ENCODE data around the gene BRIX1.

DNA sequence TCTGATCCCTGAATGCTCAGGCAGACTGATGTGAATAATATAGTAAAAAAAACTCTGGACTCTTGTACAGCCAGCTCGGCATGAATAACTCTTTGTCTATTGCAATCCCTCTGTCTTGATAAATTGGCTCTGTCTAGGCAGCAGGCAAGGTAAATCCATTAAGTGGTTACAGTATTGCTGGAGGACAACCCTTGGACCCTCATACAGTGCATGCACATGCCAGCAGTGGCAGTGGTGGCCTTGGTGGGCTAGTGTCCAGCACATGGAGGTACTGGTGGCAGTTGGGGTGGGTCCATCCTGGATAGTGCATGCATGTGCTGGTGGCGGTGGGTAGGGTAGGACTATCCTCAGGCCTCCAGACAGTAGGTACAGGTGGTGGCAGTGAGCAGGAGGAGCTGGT is 52.7 kb downstream of the BRIX1 start:
- TF ChIP-seq, protein P1, sequence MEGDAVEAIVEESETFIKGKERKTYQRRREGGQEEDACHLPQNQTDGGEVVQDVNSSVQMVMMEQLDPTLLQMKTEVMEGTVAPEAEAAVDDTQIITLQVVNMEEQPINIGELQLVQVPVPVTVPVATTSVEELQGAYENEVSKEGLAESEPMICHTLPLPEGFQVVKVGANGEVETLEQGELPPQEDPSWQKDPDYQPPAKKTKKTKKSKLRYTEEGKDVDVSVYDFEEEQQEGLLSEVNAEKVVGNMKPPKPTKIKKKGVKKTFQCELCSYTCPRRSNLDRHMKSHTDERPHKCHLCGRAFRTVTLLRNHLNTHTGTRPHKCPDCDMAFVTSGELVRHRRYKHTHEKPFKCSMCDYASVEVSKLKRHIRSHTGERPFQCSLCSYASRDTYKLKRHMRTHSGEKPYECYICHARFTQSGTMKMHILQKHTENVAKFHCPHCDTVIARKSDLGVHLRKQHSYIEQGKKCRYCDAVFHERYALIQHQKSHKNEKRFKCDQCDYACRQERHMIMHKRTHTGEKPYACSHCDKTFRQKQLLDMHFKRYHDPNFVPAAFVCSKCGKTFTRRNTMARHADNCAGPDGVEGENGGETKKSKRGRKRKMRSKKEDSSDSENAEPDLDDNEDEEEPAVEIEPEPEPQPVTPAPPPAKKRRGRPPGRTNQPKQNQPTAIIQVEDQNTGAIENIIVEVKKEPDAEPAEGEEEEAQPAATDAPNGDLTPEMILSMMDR (IDR thresholded peaks at IDR 0.05) = no peak
- TF ChIP-seq POLR2A (IDR thresholded peaks at IDR 0.05) (no peak), POLR2AphosphoS5 (IDR thresholded peaks at IDR 0.05) (no peak), EP300 (IDR thresholded peaks at IDR 0.05) (no peak)

All from suprapubic skin (tissue), 4 donors.